ENCODE results near the gene PLXNA3.
A peak's percentile ranks its signal among the peaks of the same experiment; 100 is the strongest.

The PLXNA3 gene

GRCh38 chrX:154515966-154516655 is 58.0 kb downstream of the PLXNA3 start, which contains the start of gene FAM3A:
Gene FAM3A (minus strand): TSS chrX:154516232. CDS start chrX:154515772, 460 bp downstream.
- DNase-seq (ENCODE audit: extremely low spot score, insufficient read length, low read depth) (peak; percentile 62), FAIRE-seq (peak; percentile 99)

DNA sequence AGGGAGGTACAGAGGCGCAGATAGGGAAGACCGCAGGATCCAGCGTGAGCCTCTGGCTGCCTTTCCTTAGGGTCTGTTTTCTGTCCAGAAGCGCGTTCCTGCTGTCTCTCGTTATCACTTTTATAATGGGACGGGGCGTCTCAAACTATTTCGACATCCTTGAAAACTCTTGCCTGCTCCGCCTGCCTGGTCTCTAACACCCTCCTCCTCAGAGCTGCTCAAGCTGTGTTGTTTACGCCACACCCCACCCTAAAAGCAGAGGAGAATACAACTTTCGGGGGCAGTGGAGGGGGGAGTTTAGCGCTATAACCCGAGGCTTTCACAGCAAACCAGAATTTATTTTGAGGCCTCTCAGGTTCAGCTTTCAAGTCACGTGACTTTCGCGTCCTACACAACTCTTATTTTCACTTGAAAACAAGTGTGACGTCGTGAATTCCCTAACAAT is 58.6 kb downstream of the PLXNA3 start:
- FAIRE-seq: no peak
- no peak for DNase-seq (ENCODE audit: extremely low spot score, insufficient read length, low read depth)

- FAIRE-seq (no peak), DNase-seq (ENCODE audit: extremely low spot score, insufficient read length, low read depth) (no peak)
Measured at GRCh38 chrX:154517101-154517781, 59.2 kb downstream of the PLXNA3 start.

DNA sequence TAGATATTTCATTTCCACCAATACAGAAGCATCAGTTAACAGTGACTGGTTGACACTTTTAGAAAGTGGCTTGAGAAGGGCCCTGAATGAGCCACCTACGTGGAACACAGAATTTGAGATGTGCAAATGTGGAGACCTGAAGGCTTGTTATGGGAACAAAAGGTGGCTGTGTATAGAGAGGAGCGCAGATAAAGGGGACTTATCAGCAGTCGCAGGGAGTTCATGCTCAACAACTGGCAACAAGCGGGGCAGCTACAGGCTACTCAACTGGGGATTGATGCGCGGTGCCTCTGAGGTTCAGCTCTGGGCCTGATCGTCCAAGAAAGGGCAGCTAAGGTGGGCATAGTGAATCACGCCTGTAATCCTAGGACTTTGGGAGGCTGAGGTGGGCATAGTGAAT is 61.3 kb downstream of the PLXNA3 start:
- DNase-seq (ENCODE audit: extremely low spot score, insufficient read length, low read depth) (no peak), FAIRE-seq (no peak)

- FAIRE-seq (no peak), DNase-seq (ENCODE audit: extremely low spot score, insufficient read length, low read depth) (no peak)
Measured at GRCh38 chrX:154525606-154526490, 67.8 kb downstream of the PLXNA3 start.

- DNase-seq (ENCODE audit: extremely low spot score, insufficient read length, low read depth): no peak
- FAIRE-seq: peak; percentile 85
Measured at GRCh38 chrX:154526901-154527675, 69.0 kb downstream of the PLXNA3 start.

All from GM18507 (cell line).